ENCODE measurements around the gene CD40. TPM values are rescaled to one million over a fixed set of nuclear protein-coding genes. Genes with fewer than 3 reads are reported as not detected.

Gene CD40
- total and polyA plus RNA-seq, 2 of the 8 experiments (the other 6 are each of a cell fraction or from before 2014, with no cell fraction given): 14.5 to 18.8 TPM

- Histone ChIP-seq H3K9ac (replicated peaks in 1 of 4; ENCODE audit: extremely low read depth in 1 of 4, low read depth in 3 of 4, low read length in 3 of 4) (no peak overlapping the region), H3K9me3 (ENCODE audit: insufficient read depth in 2 of 2, low read depth in 1 of 2, low read length in 1 of 2) (no peaks in the 10 kb centered on the region), H2BK5ac (ENCODE audit: low read depth, low read length) (no peak overlapping the region), H4K20me1 (replicated peaks in 1 of 2; ENCODE audit: control insufficient read depth in 1 of 2, insufficient read depth in 2 of 2, low read length in 2 of 2) (no peaks in the 10 kb centered on the region), H3K4me1 (replicated peaks in 1 of 4; ENCODE audit: control insufficient read depth in 3 of 4, insufficient read depth in 4 of 4, low read length in 3 of 4) (peaks cover 0 to 3% (median 0%) of the 10 kb centered on the region in 4 experiments; a peak in 2 of 7 replicates), H3K27me3 (replicated peaks in 1 of 4; ENCODE audit: control insufficient read depth in 3 of 4, extremely low read depth in 1 of 4, insufficient read depth in 3 of 4, low read length in 3 of 4) (peaks cover 0 to 8% (median 2%) of the 10 kb centered on the region in 4 experiments; a peak in 4 of 7 replicates), H4K8ac (ENCODE audit: extremely low read depth, insufficient read depth, low read length) (no peak overlapping the region), H4K91ac (replicated peaks; ENCODE audit: insufficient read length, low read length) (no peak overlapping the region), H2BK12ac (ENCODE audit: low read depth, low read length) (no peak overlapping the region), H3K79me2 (ENCODE audit: control insufficient read depth in 1 of 2, insufficient read depth in 2 of 2, low read length in 2 of 2) (peaks cover 0 to 2% of the 10 kb centered on the region in 2 experiments; a peak in 1 of 4 replicates), H3K4ac (replicated peaks; ENCODE audit: insufficient read length, low read depth, low read length) (no peak overlapping the region), H3K4me2 (ENCODE audit: insufficient read depth in 1 of 2, low read depth in 2 of 2, low read length in 2 of 2) (no peak overlapping the region), H2BK20ac (ENCODE audit: low read length) (no peak overlapping the region), H3K56ac (replicated peaks; ENCODE audit: insufficient read length, low read depth, low read length) (no peak overlapping the region), H3K23ac (ENCODE audit: insufficient read length) (no peak overlapping the region), H3K4me3 (ENCODE audit: extremely low read depth in 1 of 4, insufficient read depth in 2 of 4, low read depth in 3 of 4, low read length in 4 of 4) (no peak overlapping the region), H2AK5ac (ENCODE audit: low read depth, low read length) (no peak overlapping the region), H3K79me1 (ENCODE audit: low read depth, low read length) (no peaks in the 10 kb centered on the region), H3K36me3 (ENCODE audit: control insufficient read depth in 2 of 4, insufficient read depth in 4 of 4, low read length in 3 of 4) (peaks cover 0 to 12% (median 5%) of the 10 kb centered on the region in 4 experiments; a peak in 5 of 8 replicates), H3K18ac (ENCODE audit: extremely low read depth, low read length) (no peak overlapping the region), H3K14ac (ENCODE audit: insufficient read length) (no peak overlapping the region), H2BK120ac (replicated peaks; ENCODE audit: low read depth, low read length) (no peak overlapping the region), H3K23me2 (ENCODE audit: low read depth, low read length) (peaks cover 8% of the 10 kb centered on the region; the same call in 1 of the 2 replicates), H4K5ac (ENCODE audit: insufficient read length, low read depth, low read length) (no peak overlapping the region), H2BK15ac (ENCODE audit: low read length) (no peak overlapping the region), H3K27ac (ENCODE audit: low read depth, low read length) (no peak overlapping the region), H2AFZ (ENCODE audit: low read length) (no peak overlapping the region)
- DNase-seq (ENCODE audit: low read depth in 1 of 2, low spot score in 2 of 2): no peak
- POLR2A ChIA-PET (ENCODE audit: partially characterized antibody): no interaction called here
- CTCF ChIA-PET (ENCODE audit: partially characterized antibody): interaction anchor here (1.3 to 6.8 kb wide), 3 partner anchors 9 to 227 kb away, joined by 3 to 60 read pairs (median 7); no protein-coding TSS in a partner anchor
- whole genome bisulfite sequencing, 2 experiments (ENCODE audit: extremely low coverage in 1 of 2, insufficient coverage in 1 of 2, insufficient read length in 1 of 2, insufficient replicate concordance in 2 of 2, low coverage in 1 of 2, low lambda C conversion rate in 2 of 2, missing lambda C conversion rate in 1 of 2): 93% methylated on average over 11 of the region's 11 CpGs; no CpG with 5 or more reads in 1 of the 2 experiments
- no peak for FAIRE-seq
- no peak for TF ChIP-seq KDM4A (IDR thresholded peaks at IDR 0.05; ENCODE audit: low read depth, low read length, severe bottlenecking)
- no peak for TF ChIP-seq CTBP2 (IDR thresholded peaks at IDR 0.05; ENCODE audit: borderline replicate concordance, insufficient read depth, insufficient read length, low read length)
- no peak for TF ChIP-seq SP1 (IDR thresholded peaks at IDR 0.05; ENCODE audit: low read depth, low read length)
- no peak for TF ChIP-seq TBP (IDR thresholded peaks at IDR 0.05; ENCODE audit: low read depth, low read length)
- no peak for TF ChIP-seq CTCF (IDR thresholded peaks at IDR 0.05; ENCODE audit: control extremely low read depth in 1 of 3, insufficient read depth in 1 of 3, low read depth in 1 of 3, low read length in 3 of 3)
- no peak for TF ChIP-seq JUN (IDR thresholded peaks at IDR 0.05; ENCODE audit: low read depth, low read length)
- TF ChIP-seq TAF7 (optimal IDR thresholded peaks at IDR 0.05; ENCODE audit: borderline replicate concordance, low read depth, low read length): no peak
- no peak for TF ChIP-seq E2F6 (IDR thresholded peaks at IDR 0.05)
- no peak for TF ChIP-seq FOSL1 (IDR thresholded peaks at IDR 0.05; ENCODE audit: insufficient read depth, low read depth, low read length)
- no peak for TF ChIP-seq MAX (IDR thresholded peaks at IDR 0.05)
Observed at GRCh38 chr20:46122071-46122470, 4.0 kb downstream of the CD40 start.

Data from H1 (cell line).